Caco-2 (cell line): Measurements from ENCODE around the gene SOCS1. TPM values are rescaled to one million over a fixed set of nuclear protein-coding genes. Genes with fewer than 3 reads are reported as not detected.

Source experiments
- BruUV-seq: library from RNA; stranded (reverse); fragments of 400-500 nt; replicated peaks from 2 replicates; lab custom pipeline; 2021; lab: Mats Ljungman, UMichigan
- CTCF ChIA-PET: fragments of 300-600 bp; sonication (Branson Sonifier 250); formaldehyde crosslinking; loops from one replicate; lab custom pipeline; 2022; ENCODE audit warnings: antibody characterized with exemption; lab: Charles Lee
- POLR2A ChIA-PET: fragments of 300-600 bp; sonication (Branson Sonifier 250); formaldehyde crosslinking; loops from one replicate; lab custom pipeline; 2022; ENCODE audit warnings: antibody characterized with exemption; lab: Charles Lee
- DNase-seq, 2 experiments: peaks; one replicate each; pipeline versions ENCODE4 v3.0.0 to v3.0.0-alpha.2; 2020 to 2022
- H3K27me3 ChIP-seq: replicated peaks from 2 replicates; pipeline ENCODE4 v1.6.0; 2011; ENCODE audit warnings: low read length; ENCODE audit not compliant: control insufficient read depth, insufficient read depth
- H3K36me3 ChIP-seq: 2 replicates; pipeline ENCODE4 v1.5.1; 2011; ENCODE audit warnings: low read length; ENCODE audit not compliant: control insufficient read depth, insufficient read depth
- H3K4me1 ChIP-seq: fragments of 250-450 bp; sonication (Bioruptor Pico); 2 replicates; pipeline ENCODE4 v1.5.1; 2020; ENCODE audit warnings: mild to moderate bottlenecking
- H3K4me3 ChIP-seq: 2 replicates; pipeline ENCODE4 v1.5.1; 2011; ENCODE audit warnings: low read depth, mild to moderate bottlenecking, control low read depth, low read length
- H3K9me3 ChIP-seq: fragments of 250-450 bp; sonication (Bioruptor Pico); 2 replicates; pipeline ENCODE4 v1.5.1; 2020; ENCODE audit warnings: mild to moderate bottlenecking, moderate library complexity
- H3K27ac Mint-ChIP-seq: one replicate; pipeline ENCODE4 v1.8.0; 2022; ENCODE audit warnings: mixed read lengths; ENCODE audit not compliant: unreplicated experiment
- H3K27me3 Mint-ChIP-seq: one replicate; pipeline ENCODE4 v1.8.0; 2022; ENCODE audit warnings: mixed read lengths; ENCODE audit not compliant: insufficient read depth, unreplicated experiment
- H3K36me3 Mint-ChIP-seq: one replicate; pipeline ENCODE4 v1.8.0; 2022; ENCODE audit warnings: mild to moderate bottlenecking, mixed read lengths; ENCODE audit not compliant: insufficient read depth, unreplicated experiment
- H3K4me1 Mint-ChIP-seq: one replicate; pipeline ENCODE4 v1.8.0; 2022; ENCODE audit warnings: low read depth, mixed read lengths; ENCODE audit not compliant: unreplicated experiment
- H3K4me3 Mint-ChIP-seq: one replicate; pipeline ENCODE4 v1.8.0; 2022; ENCODE audit warnings: mild to moderate bottlenecking, moderate library complexity, mixed read lengths; ENCODE audit not compliant: unreplicated experiment
- H3K9me3 Mint-ChIP-seq: one replicate; pipeline ENCODE4 v1.8.0; 2022; ENCODE audit warnings: mixed read lengths; ENCODE audit not compliant: unreplicated experiment
- intact Hi-C: fragments of 100-400 bp; cut with micrococcal nuclease; formaldehyde crosslinking; loops from one replicate; pipeline ENCODE4 v1.10.0; 2022; ENCODE audit not compliant: unreplicated experiment
- total RNA-seq: library from RNA; stranded (reverse); gene quantifications from 2 replicates; pipeline ENCODE4 v1.2.3, GENCODE V29; 2022
- TF ChIP-seq, protein P1 (sequence below), 2 experiments: fragments of 200-600 bp in 1 of 2; IDR thresholded peaks; 1 replicate in 1 of 2; 2 replicates in 1 of 2; pipeline versions ENCODE4 v1.5.1 to v1.8.0; 2011 to 2022; ENCODE audit warnings: antibody characterized with exemption in 1 of 2, control low read depth in 1 of 2, inconsistent platforms in 1 of 2, low read depth in 1 of 2, low read length in 1 of 2, mild to moderate bottlenecking in 1 of 2, moderate library complexity in 1 of 2; ENCODE audit not compliant: insufficient read depth in 1 of 2, severe bottlenecking in 1 of 2, unreplicated experiment in 1 of 2

SOCS1 gene
- total RNA-seq, 1 experiment from 2014 or later, result 13.2 TPM

DNA sequence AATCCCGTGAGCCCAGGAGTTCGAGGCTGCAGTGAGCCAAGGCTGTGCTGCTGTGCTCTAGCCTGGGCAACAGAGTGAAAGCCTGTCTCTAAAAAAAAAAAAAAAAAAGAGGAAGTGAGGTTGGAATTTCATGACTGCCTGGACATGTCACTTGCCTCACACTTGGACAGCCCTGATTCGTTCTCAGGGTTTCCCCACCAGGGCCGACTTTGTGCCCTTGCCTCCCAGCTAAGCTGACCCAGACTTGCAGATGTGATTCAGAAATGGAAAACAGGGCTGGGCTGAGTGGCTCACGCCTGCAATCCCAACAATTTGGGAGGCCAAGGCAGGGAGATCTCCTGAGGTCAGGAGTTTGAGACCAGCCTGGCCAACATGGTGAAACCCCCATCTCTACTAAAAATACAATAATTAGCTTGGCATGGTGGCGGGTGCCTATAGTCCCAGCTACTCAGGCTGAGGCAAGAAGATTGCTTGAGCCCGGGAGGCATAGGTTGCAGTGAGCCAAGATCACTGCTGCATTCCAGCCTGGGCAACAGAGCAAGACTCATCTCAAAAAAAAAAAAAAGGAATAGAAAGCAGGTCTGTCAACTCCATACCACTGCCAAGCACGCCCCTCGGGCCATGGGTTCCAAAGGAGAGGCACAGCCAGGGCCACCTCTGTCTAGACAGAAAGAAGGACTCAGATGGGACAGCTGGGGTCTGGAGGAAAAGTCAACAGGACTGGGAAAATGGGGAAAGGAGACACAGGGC is 46.9 kb downstream of the SOCS1 start:
- Histone ChIP-seq H3K27me3 (no peaks in the 10 kb centered on the region), H3K4me3 (no peak overlapping the region), H3K36me3 (no peaks in the 10 kb centered on the region), H3K9me3 (no peaks in the 10 kb centered on the region), H3K4me1 (no peaks in the 10 kb centered on the region)
- Mint-ChIP-seq H3K27me3 (no peaks in the 10 kb centered on the region), H3K4me3 (no peak overlapping the region), H3K36me3 (peaks cover 5% of the 10 kb centered on the region), H3K9me3 (no peaks in the 10 kb centered on the region), H3K27ac (no peak overlapping the region), H3K4me1 (no peaks in the 10 kb centered on the region)
- POLR2A ChIA-PET, result no interaction called here
- TF ChIP-seq, protein P1, sequence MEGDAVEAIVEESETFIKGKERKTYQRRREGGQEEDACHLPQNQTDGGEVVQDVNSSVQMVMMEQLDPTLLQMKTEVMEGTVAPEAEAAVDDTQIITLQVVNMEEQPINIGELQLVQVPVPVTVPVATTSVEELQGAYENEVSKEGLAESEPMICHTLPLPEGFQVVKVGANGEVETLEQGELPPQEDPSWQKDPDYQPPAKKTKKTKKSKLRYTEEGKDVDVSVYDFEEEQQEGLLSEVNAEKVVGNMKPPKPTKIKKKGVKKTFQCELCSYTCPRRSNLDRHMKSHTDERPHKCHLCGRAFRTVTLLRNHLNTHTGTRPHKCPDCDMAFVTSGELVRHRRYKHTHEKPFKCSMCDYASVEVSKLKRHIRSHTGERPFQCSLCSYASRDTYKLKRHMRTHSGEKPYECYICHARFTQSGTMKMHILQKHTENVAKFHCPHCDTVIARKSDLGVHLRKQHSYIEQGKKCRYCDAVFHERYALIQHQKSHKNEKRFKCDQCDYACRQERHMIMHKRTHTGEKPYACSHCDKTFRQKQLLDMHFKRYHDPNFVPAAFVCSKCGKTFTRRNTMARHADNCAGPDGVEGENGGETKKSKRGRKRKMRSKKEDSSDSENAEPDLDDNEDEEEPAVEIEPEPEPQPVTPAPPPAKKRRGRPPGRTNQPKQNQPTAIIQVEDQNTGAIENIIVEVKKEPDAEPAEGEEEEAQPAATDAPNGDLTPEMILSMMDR (IDR thresholded peaks at IDR 0.05; ENCODE audit: insufficient read depth in 1 of 2, low read depth in 1 of 2, low read length in 1 of 2, severe bottlenecking in 1 of 2, unreplicated experiment in 1 of 2), result no peak
- CTCF ChIA-PET, result no interaction called here
- BruUV-seq, result no TSS peak
- intact Hi-C loops, result no loop called here
- DNase-seq, result no peak

DNA sequence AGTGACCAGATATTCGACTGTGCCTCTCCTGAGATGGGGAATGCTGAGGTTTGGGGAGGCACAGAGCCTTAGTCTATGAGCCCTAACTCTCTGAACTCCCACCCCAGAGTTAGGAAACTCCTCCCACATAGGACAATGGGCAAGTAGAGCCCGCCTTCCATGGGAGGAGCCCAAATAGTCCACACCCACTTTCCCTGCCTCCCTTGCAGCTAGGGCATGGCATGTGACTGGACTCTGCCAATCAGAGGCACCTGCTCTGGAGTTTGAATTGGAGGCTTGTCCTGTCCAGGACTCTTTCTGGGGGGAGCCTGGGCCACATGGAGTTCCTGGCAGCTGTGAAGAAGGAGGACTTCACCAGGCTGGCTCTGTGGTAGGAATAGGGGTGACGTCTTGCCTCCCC is 48.4 kb downstream of the SOCS1 start:
- intact Hi-C loops, result no loop called here
- peaks cover 5% of the 10 kb centered on the region for H3K36me3 Mint-ChIP-seq
- BruUV-seq, result no TSS peak

DNA sequence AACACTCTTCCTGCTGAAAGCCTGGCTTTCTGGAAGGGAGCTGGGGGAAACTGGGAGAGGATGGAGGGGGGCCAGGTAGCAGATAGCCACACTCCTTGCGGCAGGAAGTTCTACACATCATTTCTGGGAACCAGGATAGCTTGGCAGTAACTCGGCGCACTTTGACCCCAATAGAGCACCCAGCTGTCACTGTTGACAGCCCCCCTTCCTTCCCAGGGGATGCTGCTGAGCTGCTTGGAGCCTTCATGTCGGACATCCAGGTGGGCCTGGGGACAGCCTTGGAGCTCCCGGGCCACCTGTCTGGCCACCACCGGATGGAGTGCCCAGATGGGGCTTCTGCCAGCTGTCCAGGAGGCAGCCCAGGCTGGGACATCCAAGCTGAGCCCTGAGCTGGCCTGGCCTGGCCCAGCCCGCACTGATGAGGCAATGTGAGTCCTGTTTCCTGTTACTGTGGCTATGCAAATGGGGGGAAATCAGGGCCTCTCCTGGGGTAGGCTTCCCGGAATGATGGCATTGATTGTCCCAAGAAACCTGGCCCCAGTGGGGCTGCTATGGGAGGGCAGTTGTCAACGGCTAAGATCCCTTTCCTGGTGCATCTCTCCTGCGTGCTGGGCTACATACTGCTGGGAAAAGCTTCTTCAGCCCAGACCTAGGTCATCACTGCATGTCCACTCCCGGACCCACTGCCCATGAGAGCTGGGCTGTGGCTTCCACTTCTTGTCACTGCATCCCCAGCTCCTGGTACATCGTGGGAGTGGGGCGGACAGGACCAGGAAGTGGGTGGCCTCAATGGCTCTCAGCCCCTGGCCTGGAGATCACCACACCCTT is 50.0 kb downstream of the SOCS1 start:
- Histone ChIP-seq H3K4me3 (no peak overlapping the region), H3K9me3 (no peaks in the 10 kb centered on the region), H3K27me3 (no peaks in the 10 kb centered on the region), H3K36me3 (no peaks in the 10 kb centered on the region), H3K4me1 (no peaks in the 10 kb centered on the region)
- POLR2A ChIA-PET, result no interaction called here
- CTCF ChIA-PET, result interaction anchor here (0.6 kb wide), 1 partner anchor 40 kb away, joined by 3 read pairs; no protein-coding TSS in a partner anchor
- intact Hi-C loops, result no loop called here
- H3K36me3 Mint-ChIP-seq, result peaks cover 5% of the 10 kb centered on the region
- H3K27me3 Mint-ChIP-seq, result no peaks in the 10 kb centered on the region
- H3K27ac Mint-ChIP-seq, result no peak overlapping the region
- TF ChIP-seq, protein P1 (IDR thresholded peaks at IDR 0.05; ENCODE audit: insufficient read depth in 1 of 2, low read depth in 1 of 2, low read length in 1 of 2, severe bottlenecking in 1 of 2, unreplicated experiment in 1 of 2), result no peak
- no peaks in the 10 kb centered on the region for H3K9me3 Mint-ChIP-seq
- no peak overlapping the region for H3K4me3 Mint-ChIP-seq
- DNase-seq, result no peak
- BruUV-seq, result no TSS peak
- H3K4me1 Mint-ChIP-seq, result peaks cover 10% of the 10 kb centered on the region

More for the DNA sequence above, 48.4 kb downstream of the SOCS1 start:
- Mint-ChIP-seq H3K9me3 (no peaks in the 10 kb centered on the region), H3K27me3 (no peaks in the 10 kb centered on the region), H3K4me1 (no peaks in the 10 kb centered on the region), H3K4me3 (no peak overlapping the region), H3K27ac (no peak overlapping the region)
- POLR2A ChIA-PET, result no interaction called here
- no peaks in the 10 kb centered on the region for H3K27me3 ChIP-seq
- no peak for DNase-seq
- no peaks in the 10 kb centered on the region for H3K9me3 ChIP-seq
- no peaks in the 10 kb centered on the region for H3K36me3 ChIP-seq
- TF ChIP-seq, protein P1 (IDR thresholded peaks at IDR 0.05; ENCODE audit: insufficient read depth in 1 of 2, low read depth in 1 of 2, low read length in 1 of 2, severe bottlenecking in 1 of 2, unreplicated experiment in 1 of 2), result no peak
- CTCF ChIA-PET, result no interaction called here
- no peaks in the 10 kb centered on the region for H3K4me1 ChIP-seq
- no peak overlapping the region for H3K4me3 ChIP-seq
